Activated gamma-delta T cell (primary cell): ENCODE measurements around the gene ZDHHC8.

ENCODE experiments used
- DNase-seq: peaks from one replicate; lab custom pipeline; 2025; lab: John Stamatoyannopoulos, UW
- total RNA-seq, 2 donors: gene quantifications; one replicate each; lab custom pipeline; 2026; lab: John Stamatoyannopoulos, UW

The ZDHHC8 gene
- 48.8 to 55.2 reads per million in 2 donors for total RNA-seq

- DNase-seq: peak; percentile 47
Measured at GRCh38 chr22:20131597-20131858, at the start of gene ZDHHC8. ZDHHC8 (plus strand) TSS chr22:20131804; CDS start chr22:20131948, 144 bp downstream.

- DNase-seq: no peak
Measured at GRCh38 chr22:20083157-20083890, 48.3 kb upstream of the ZDHHC8 start.

- DNase-seq: no peak
Measured at GRCh38 chr22:20083891-20084546, 47.6 kb upstream of the ZDHHC8 start.

GRCh38 chr22:20084547-20085413, 46.8 kb upstream of the ZDHHC8 start:
- DNase-seq: no peak

GRCh38 chr22:20085651-20086050, 46.0 kb upstream of the ZDHHC8 start:
- no peak for DNase-seq

- DNase-seq: no peak
Measured at GRCh38 chr22:20086101-20086599, 45.5 kb upstream of the ZDHHC8 start.

- DNase-seq: no peak
Measured at GRCh38 chr22:20086763-20087162, 44.8 kb upstream of the ZDHHC8 start.

GRCh38 chr22:20087319-20088262, 44.0 kb upstream of the ZDHHC8 start:
- DNase-seq: no peak

GRCh38 chr22:20088263-20088648, 43.3 kb upstream of the ZDHHC8 start:
- no peak for DNase-seq

GRCh38 chr22:20089226-20089976, 42.2 kb upstream of the ZDHHC8 start:
- no peak for DNase-seq

GRCh38 chr22:20089977-20090729, 41.5 kb upstream of the ZDHHC8 start:
- DNase-seq: no peak

GRCh38 chr22:20090730-20091240, 40.8 kb upstream of the ZDHHC8 start:
- DNase-seq: no peak

GRCh38 chr22:20091690-20092476, 39.7 kb upstream of the ZDHHC8 start:
- no peak for DNase-seq

- no peak for DNase-seq
Measured at GRCh38 chr22:20092477-20092854, 39.1 kb upstream of the ZDHHC8 start.

GRCh38 chr22:20093418-20094196, 38.0 kb upstream of the ZDHHC8 start:
- DNase-seq: no peak

GRCh38 chr22:20094197-20094807, 37.3 kb upstream of the ZDHHC8 start:
- no peak for DNase-seq

GRCh38 chr22:20095521-20095920, 36.1 kb upstream of the ZDHHC8 start:
- DNase-seq: no peak
